H1 (cell line): ENCODE data around the gene CPE. TPM values are rescaled to one million over a fixed set of nuclear protein-coding genes. Genes with fewer than 3 reads are reported as not detected.

Experiments
- CTCF ChIA-PET: fragments of 300-600 bp; sonication (Branson Sonifier 250); formaldehyde crosslinking; loops from one replicate; lab custom pipeline; 2021; ENCODE audit not compliant: partially characterized antibody; lab: Charles Lee
- POLR2A ChIA-PET: fragments of 300-600 bp; sonication (Branson Sonifier 250); formaldehyde crosslinking; loops from one replicate; lab custom pipeline; 2021; ENCODE audit warnings: inconsistent platforms; ENCODE audit not compliant: partially characterized antibody; lab: Charles Lee
- DNase-seq, 2 experiments: peaks; one replicate each; pipeline versions ENCODE4 v3.0.0 to v3.0.0-alpha.2; 2010 to 2022; ENCODE audit warnings: low spot score in 2 of 2, low read depth in 1 of 2, mixed read lengths in 1 of 2
- FAIRE-seq: peaks from 2 replicates; lab custom pipeline; 2011; peaks lifted over from hg19 to GRCh38; lab: Jason Lieb, UNC
- H2AFZ ChIP-seq: 2 replicates; pipeline ENCODE4 v1.8.1; 2012; ENCODE audit warnings: low read length, inconsistent platforms
- H2AK5ac ChIP-seq: 2 replicates; pipeline ENCODE4 v1.6.1; 2013; ENCODE audit warnings: low read depth, low read length
- H2BK120ac ChIP-seq: replicated peaks from 2 replicates; pipeline ENCODE3; 2013; ENCODE audit warnings: low read depth, low read length, inconsistent platforms
- H2BK12ac ChIP-seq: 2 replicates; pipeline ENCODE4 v1.6.1; 2013; ENCODE audit warnings: low read depth, low read length
- H2BK15ac ChIP-seq: 2 replicates; pipeline ENCODE4 v1.6.1; 2013; ENCODE audit warnings: low read length
- H2BK20ac ChIP-seq: 2 replicates; pipeline ENCODE4 v1.6.1; 2013; ENCODE audit warnings: low read length
- H2BK5ac ChIP-seq: 2 replicates; pipeline ENCODE4 v1.6.1; 2013; ENCODE audit warnings: low read depth, low read length
- H3K14ac ChIP-seq: 2 replicates; pipeline ENCODE4 v1.6.1; 2013; ENCODE audit warnings: inconsistent platforms; ENCODE audit not compliant: insufficient read length
- H3K18ac ChIP-seq: 2 replicates; pipeline ENCODE4 v1.6.1; 2013; ENCODE audit warnings: low read length; ENCODE audit errors: extremely low read depth
- H3K23ac ChIP-seq: 2 replicates; pipeline ENCODE4 v1.6.1; 2013; ENCODE audit warnings: inconsistent platforms; ENCODE audit not compliant: insufficient read length
- H3K23me2 ChIP-seq: 2 replicates; pipeline ENCODE4 v1.6.1; 2013; ENCODE audit warnings: low read depth, low read length
- H3K27ac ChIP-seq: 2 replicates; pipeline ENCODE4 v1.6.1; 2011; ENCODE audit warnings: low read depth, low read length, inconsistent platforms
- H3K27me3 ChIP-seq, 4 experiments: replicated peaks in 1 of 4; 1 replicate in 1 of 4; 2 replicates in 3 of 4; pipeline versions ENCODE4 v1.6.1 to v1.8.1; 2011 to 2013; ENCODE audit warnings: low read length in 3 of 4, mild to moderate bottlenecking in 3 of 4, inconsistent platforms in 2 of 4, mixed read lengths in 2 of 4, moderate library complexity in 1 of 4; ENCODE audit not compliant: control insufficient read depth in 3 of 4, insufficient read depth in 3 of 4; ENCODE audit errors: extremely low read depth in 1 of 4
- H3K36me3 ChIP-seq, 4 experiments: 2 replicates each; pipeline versions ENCODE4 v1.6.1 to v1.8.1; 2011 to 2013; ENCODE audit warnings: mild to moderate bottlenecking in 4 of 4, low read length in 3 of 4, moderate library complexity in 2 of 4, control low read depth in 1 of 4, inconsistent platforms in 1 of 4; ENCODE audit not compliant: insufficient read depth in 4 of 4, control insufficient read depth in 2 of 4
- H3K4ac ChIP-seq: replicated peaks from 2 replicates; pipeline ENCODE3; 2013; ENCODE audit warnings: low read length, low read depth, mixed read lengths, inconsistent platforms; ENCODE audit not compliant: insufficient read length
- H3K4me1 ChIP-seq, 4 experiments: replicated peaks in 1 of 4; 1 replicate in 1 of 4; 2 replicates in 3 of 4; pipeline versions ENCODE4 v1.6.1 to v1.8.1; 2011 to 2013; ENCODE audit warnings: low read length in 3 of 4, inconsistent platforms in 2 of 4, mixed read lengths in 1 of 4; ENCODE audit not compliant: insufficient read depth in 4 of 4, control insufficient read depth in 3 of 4
- H3K4me2 ChIP-seq, 2 experiments: 2 replicates each; pipeline versions ENCODE4 v1.6.1 to v1.8.1; 2011 to 2013; ENCODE audit warnings: low read depth in 2 of 2, low read length in 2 of 2, control low read depth in 1 of 2, inconsistent platforms in 1 of 2, mild to moderate bottlenecking in 1 of 2; ENCODE audit not compliant: insufficient read depth in 1 of 2
- H3K4me3 ChIP-seq, 4 experiments: fragments of 200-600, 300-600 bp in 1 of 4; sonication (generic), shearing (Covaris generic), sonication (Bioruptor Twin) in 1 of 4; 2 replicates each; pipeline versions ENCODE4 v1.5.1 to v1.8.1; 2011 to 2016; ENCODE audit warnings: low read length in 4 of 4, low read depth in 3 of 4, control low read depth in 2 of 4, inconsistent platforms in 2 of 4, mild to moderate bottlenecking in 2 of 4, mixed read lengths in 1 of 4, moderate library complexity in 1 of 4; ENCODE audit not compliant: insufficient read depth in 2 of 4; ENCODE audit errors: extremely low read depth in 1 of 4
- H3K56ac ChIP-seq: replicated peaks from 2 replicates; pipeline ENCODE3; 2013; ENCODE audit warnings: low read depth, mild to moderate bottlenecking, mixed read lengths, low read length, inconsistent platforms; ENCODE audit not compliant: insufficient read length
- H3K79me1 ChIP-seq: 2 replicates; pipeline ENCODE4 v1.6.1; 2013; ENCODE audit warnings: low read depth, low read length, control low read depth
- H3K79me2 ChIP-seq, 2 experiments: 2 replicates each; pipeline versions ENCODE4 v1.6.1 to v1.8.1; 2012 to 2013; ENCODE audit warnings: low read length in 2 of 2, mild to moderate bottlenecking in 2 of 2, inconsistent platforms in 1 of 2; ENCODE audit not compliant: insufficient read depth in 2 of 2, control insufficient read depth in 1 of 2
- H3K9ac ChIP-seq, 4 experiments: replicated peaks in 1 of 4; 1 replicate in 1 of 4; 2 replicates in 3 of 4; pipeline versions ENCODE4 v1.6.1 to v1.8.1; 2011 to 2013; ENCODE audit warnings: low read depth in 3 of 4, low read length in 3 of 4, control low read depth in 2 of 4, mild to moderate bottlenecking in 2 of 4, moderate library complexity in 2 of 4, inconsistent platforms in 1 of 4; ENCODE audit errors: extremely low read depth in 1 of 4
- H3K9me3 ChIP-seq, 2 experiments: 2 replicates each; pipeline versions ENCODE4 v1.6.1 to v1.8.1; 2012 to 2013; ENCODE audit warnings: mild to moderate bottlenecking in 2 of 2, moderate library complexity in 2 of 2, control low read depth in 1 of 2, inconsistent platforms in 1 of 2, low read depth in 1 of 2, low read length in 1 of 2, mixed read lengths in 1 of 2; ENCODE audit not compliant: insufficient read depth in 2 of 2
- H4K20me1 ChIP-seq, 2 experiments: replicated peaks in 1 of 2; 2 replicates each; pipeline versions ENCODE3 to v1.8.1; 2011 to 2013; ENCODE audit warnings: inconsistent platforms in 2 of 2, low read length in 2 of 2, mild to moderate bottlenecking in 1 of 2; ENCODE audit not compliant: insufficient read depth in 2 of 2, control insufficient read depth in 1 of 2
- H4K5ac ChIP-seq: 2 replicates; pipeline ENCODE4 v1.6.1; 2013; ENCODE audit warnings: low read length, low read depth, mixed read lengths, inconsistent platforms; ENCODE audit not compliant: insufficient read length
- H4K8ac ChIP-seq: 2 replicates; pipeline ENCODE4 v1.8.0; 2013; ENCODE audit warnings: mild to moderate bottlenecking, moderate library complexity, low read length, inconsistent platforms; ENCODE audit not compliant: insufficient read depth; ENCODE audit errors: extremely low read depth
- H4K91ac ChIP-seq: replicated peaks from 2 replicates; pipeline ENCODE3; 2013; ENCODE audit warnings: low read length, mixed read lengths, inconsistent platforms; ENCODE audit not compliant: insufficient read length
- BCL11A ChIP-seq, 2 experiments: IDR thresholded peaks; one replicate each; pipeline ENCODE4 v1.6.1; 2011; ENCODE audit warnings: low read depth in 2 of 2, low read length in 2 of 2, mild to moderate bottlenecking in 2 of 2
- CBX8 ChIP-seq: fragments of 300-800, 300-1000 bp; sonication (generic); IDR thresholded peaks from 2 replicates; pipeline ENCODE4 v1.7.1; 2016; ENCODE audit warnings: low read depth, low read length, borderline replicate concordance
- CREB1 ChIP-seq: IDR thresholded peaks from 2 replicates; pipeline ENCODE4 v1.6.1; 2012; ENCODE audit warnings: inconsistent platforms
- EZH2 ChIP-seq: fragments of 200-600 bp; sonication (generic); IDR thresholded peaks from 2 replicates; pipeline ENCODE4 v1.7.1; 2012; ENCODE audit warnings: low read depth, mild to moderate bottlenecking, moderate library complexity, low read length, inconsistent platforms; ENCODE audit not compliant: severe bottlenecking
- GABPA ChIP-seq: IDR thresholded peaks from 2 replicates; pipeline ENCODE4 v1.6.1; 2011; ENCODE audit warnings: mild to moderate bottlenecking, low read length, moderate library complexity, borderline replicate concordance; ENCODE audit not compliant: insufficient read depth
- GTF2F1 ChIP-seq: IDR thresholded peaks from 2 replicates; pipeline ENCODE4 v1.6.1; 2012; ENCODE audit warnings: low read depth, low read length, improper control_type of control experiment, borderline replicate concordance
- HDAC2 ChIP-seq, 2 experiments: fragments of 300-600 bp in 1 of 2; sonication (generic) in 1 of 2; IDR thresholded peaks; 2 replicates each; pipeline ENCODE4 v1.6.1; 2011 to 2012; ENCODE audit warnings: low read depth in 2 of 2, low read length in 2 of 2, mild to moderate bottlenecking in 2 of 2, moderate library complexity in 2 of 2, borderline replicate concordance in 1 of 2, inconsistent platforms in 1 of 2
- JUND ChIP-seq: IDR thresholded peaks from 2 replicates; pipeline ENCODE4 v1.6.1; 2011; ENCODE audit warnings: mild to moderate bottlenecking, improper control_type of control experiment, low read length
- KDM5A ChIP-seq: fragments of 200-600 bp; IDR thresholded peaks from 2 replicates; pipeline ENCODE4 v1.7.1; 2012; ENCODE audit warnings: mild to moderate bottlenecking, low read length, inconsistent platforms, mixed read lengths
- POLR2A ChIP-seq, 2 experiments: IDR thresholded peaks; 1 replicate in 1 of 2; 2 replicates in 1 of 2; pipeline ENCODE4 v1.6.1; 2011; ENCODE audit warnings: low read depth in 2 of 2, low read length in 2 of 2, mild to moderate bottlenecking in 2 of 2; ENCODE audit errors: control extremely low read depth in 1 of 2
- RAD21 ChIP-seq, 2 experiments: IDR thresholded peaks in 1 of 2; conservative IDR thresholded peaks in 1 of 2; 2 replicates each; pipeline ENCODE4 v1.6.1; 2011; ENCODE audit warnings: low read depth in 2 of 2, low read length in 2 of 2, improper control_type of control experiment in 1 of 2, inconsistent platforms in 1 of 2, mild to moderate bottlenecking in 1 of 2, moderate library complexity in 1 of 2
- RXRA ChIP-seq: IDR thresholded peaks from 2 replicates; pipeline ENCODE4 v1.6.1; 2011; ENCODE audit warnings: low read depth, mild to moderate bottlenecking, low read length, moderate library complexity; ENCODE audit not compliant: insufficient read depth
- SIRT6 ChIP-seq: IDR thresholded peaks from one replicate; pipeline ENCODE4 v1.7.1; 2012; ENCODE audit warnings: low read length, inconsistent platforms
- SP4 ChIP-seq: IDR thresholded peaks from 2 replicates; pipeline ENCODE4 v1.6.1; 2012; ENCODE audit warnings: low read length, inconsistent platforms
- WGBS, 2 experiments: shearing (Covaris generic) in 1 of 2; methylation state at CpG; one replicate each; pipeline versions ENCODE4 v1.1.6 to v1.1.7; 2013 to 2015; ENCODE audit warnings: low lambda C conversion rate in 2 of 2, mixed read lengths in 2 of 2, inconsistent platforms in 1 of 2, low coverage in 1 of 2, missing lambda C conversion rate in 1 of 2; ENCODE audit not compliant: insufficient replicate concordance in 2 of 2, insufficient coverage in 1 of 2, insufficient read length in 1 of 2; ENCODE audit errors: extremely low coverage in 1 of 2, missing lambda C conversion rate in 1 of 2; 5-methylcytosine and 5-hydroxymethylcytosine counted together
- polyA plus RNA-seq, 7 experiments: library from polyadenylated mRNA; depleted of rRNA in 3 of 7; stranded (reverse) in 5 of 7; unstranded in 2 of 7; fragments of >200 nt in 5 of 7; fragments of 200-250 nt in 2 of 7; gene quantifications; 1 replicate in 5 of 7; 2 replicates in 1 of 7; 4 replicates in 1 of 7; pipeline versions ENCODE4 v1.2.1 to v1.2.3, GENCODE V29; 2011 to 2013; ENCODE audit warnings: missing spikeins in 2 of 7, mixed read lengths in 2 of 7
- total RNA-seq: library from RNA; stranded (reverse); fragmentation: NEBNext Ultra II Directional; extraction: Animal tissue kit (Norgen Biotek cat#: 25700); gene quantifications from 2 replicates; pipeline ENCODE4 v1.2.1, GENCODE V29; 2021

CPE gene
- total and polyA plus RNA-seq, 2 of the 8 experiments (the other 6 are each of a cell fraction or from before 2014, with no cell fraction given) = 9.4 to 10.2 TPM

- Histone ChIP-seq H3K9ac (no peak overlapping the region), H3K56ac (no peak overlapping the region), H3K23me2 (no peaks in the 10 kb centered on the region), H3K4ac (no peak overlapping the region), H3K27ac (no peak overlapping the region), H3K9me3 (no peaks in the 10 kb centered on the region), H2BK5ac (no peak overlapping the region), H4K20me1 (no peaks in the 10 kb centered on the region), H3K79me2 (no peaks in the 10 kb centered on the region), H3K36me3 (no peaks in the 10 kb centered on the region), H3K18ac (no peak overlapping the region), H2AFZ (no peak overlapping the region), H3K4me2 (no peak overlapping the region), H2BK120ac (no peak overlapping the region), H3K4me3 (no peak overlapping the region), H3K23ac (no peak overlapping the region), H2AK5ac (no peak overlapping the region), H3K27me3 (no peaks in the 10 kb centered on the region), H4K91ac (no peak overlapping the region), H2BK12ac (no peak overlapping the region), H3K79me1 (no peaks in the 10 kb centered on the region), H4K8ac (no peak overlapping the region), H4K5ac (no peak overlapping the region), H2BK15ac (no peak overlapping the region), H3K14ac (no peak overlapping the region), H3K4me1 (no peaks in the 10 kb centered on the region), H2BK20ac (no peak overlapping the region)
- ChIA-PET CTCF (interaction anchor here (0.7 to 1.4 kb wide), 7 partner anchors 9 to 576 kb away, joined by 3 to 6 read pairs (median 3); no protein-coding TSS in a partner anchor), POLR2A (no interaction called here)
- no peak for DNase-seq
- FAIRE-seq = no peak
- 93% methylated on average over 9 of the region's 9 CpGs; no CpG with 5 or more reads in 1 of the 2 experiments for WGBS, 2 experiments
- TF ChIP-seq EZH2 (no peak), CBX8 (no peak), RAD21 (IDR thresholded peaks at IDR 0.05 in 1 of 2, conservative IDR thresholded peaks at IDR 0.05 in 1 of 2; ENCODE audit: low read depth in 2 of 2, low read length in 2 of 2) (no peak), HDAC2 (IDR thresholded peaks at IDR 0.05; ENCODE audit: borderline replicate concordance in 1 of 2, low read depth in 2 of 2, low read length in 2 of 2) (no peak), GTF2F1 (no peak), CREB1 (no peak), GABPA (no peak), POLR2A (IDR thresholded peaks at IDR 0.05; ENCODE audit: control extremely low read depth in 1 of 2, low read depth in 2 of 2, low read length in 2 of 2) (no peak), SP4 (no peak), KDM5A (no peak), RXRA (no peak), SIRT6 (no peak), BCL11A (IDR thresholded peaks at IDR 0.05; ENCODE audit: low read depth in 2 of 2, low read length in 2 of 2) (no peak), JUND (no peak)
Measured at GRCh38 chr4:165524532-165525190, 145.9 kb downstream of the CPE start.
